ENCODE measurements around the gene SLC35B1.

The SLC35B1 gene

DNA sequence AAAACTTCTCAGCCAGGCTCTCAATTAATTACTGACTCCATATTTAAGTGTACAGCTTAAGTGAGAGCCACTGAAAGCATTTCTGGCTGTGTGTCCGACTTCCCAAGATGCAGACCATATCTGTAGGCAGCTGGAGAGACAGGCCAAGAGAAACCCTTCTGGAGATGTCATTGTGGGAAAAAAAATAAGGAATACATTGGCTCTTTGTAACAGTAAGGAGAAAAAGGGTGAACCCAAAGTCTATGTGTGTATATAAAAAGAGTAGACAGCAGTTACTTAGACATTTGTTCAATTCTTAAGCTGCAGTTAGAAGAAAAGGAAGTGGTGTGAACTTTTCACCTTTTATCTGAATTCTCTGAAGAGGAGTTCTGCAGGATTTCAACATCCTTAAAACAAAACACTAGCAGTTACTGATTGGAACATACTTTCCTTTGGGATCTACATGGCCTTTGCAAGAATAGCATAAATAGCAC, 34.4 kb upstream of the SLC35B1 start:
- TF ChIP-seq, protein P1, sequence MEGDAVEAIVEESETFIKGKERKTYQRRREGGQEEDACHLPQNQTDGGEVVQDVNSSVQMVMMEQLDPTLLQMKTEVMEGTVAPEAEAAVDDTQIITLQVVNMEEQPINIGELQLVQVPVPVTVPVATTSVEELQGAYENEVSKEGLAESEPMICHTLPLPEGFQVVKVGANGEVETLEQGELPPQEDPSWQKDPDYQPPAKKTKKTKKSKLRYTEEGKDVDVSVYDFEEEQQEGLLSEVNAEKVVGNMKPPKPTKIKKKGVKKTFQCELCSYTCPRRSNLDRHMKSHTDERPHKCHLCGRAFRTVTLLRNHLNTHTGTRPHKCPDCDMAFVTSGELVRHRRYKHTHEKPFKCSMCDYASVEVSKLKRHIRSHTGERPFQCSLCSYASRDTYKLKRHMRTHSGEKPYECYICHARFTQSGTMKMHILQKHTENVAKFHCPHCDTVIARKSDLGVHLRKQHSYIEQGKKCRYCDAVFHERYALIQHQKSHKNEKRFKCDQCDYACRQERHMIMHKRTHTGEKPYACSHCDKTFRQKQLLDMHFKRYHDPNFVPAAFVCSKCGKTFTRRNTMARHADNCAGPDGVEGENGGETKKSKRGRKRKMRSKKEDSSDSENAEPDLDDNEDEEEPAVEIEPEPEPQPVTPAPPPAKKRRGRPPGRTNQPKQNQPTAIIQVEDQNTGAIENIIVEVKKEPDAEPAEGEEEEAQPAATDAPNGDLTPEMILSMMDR (IDR thresholded peaks at IDR 0.05; ENCODE audit: low read depth, low read length, missing control alignments): no peak
- H3K4me3 ChIP-seq (replicated peaks; ENCODE audit: low read depth, low read length): no peak overlapping the region
- DNase-seq (ENCODE audit: extremely low read depth, low read depth): no peak

DNA sequence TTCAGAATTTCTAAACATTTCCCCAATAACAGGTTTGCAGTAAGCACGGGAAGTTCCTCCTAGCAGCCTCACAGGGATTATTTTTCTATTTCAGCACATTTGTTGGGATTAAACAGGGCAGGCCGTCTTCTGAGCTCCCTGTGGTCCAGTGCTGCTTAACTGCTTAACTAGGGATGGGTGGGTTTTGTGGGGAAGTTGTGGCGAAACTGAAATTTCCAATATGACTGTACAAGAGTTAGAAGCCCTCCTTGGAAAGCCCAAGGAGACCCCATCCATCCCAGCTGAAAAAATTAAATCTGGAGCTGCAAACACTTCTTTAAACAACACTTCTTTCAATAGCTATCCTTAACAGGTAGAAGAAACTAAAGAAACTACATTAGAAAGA, 33.9 kb upstream of the SLC35B1 start:
- no peak overlapping the region for H3K4me3 ChIP-seq (replicated peaks; ENCODE audit: low read depth, low read length)
- TF ChIP-seq, protein P1 (IDR thresholded peaks at IDR 0.05; ENCODE audit: low read depth, low read length, missing control alignments): no peak
- no peak for DNase-seq (ENCODE audit: extremely low read depth, low read depth)

DNA sequence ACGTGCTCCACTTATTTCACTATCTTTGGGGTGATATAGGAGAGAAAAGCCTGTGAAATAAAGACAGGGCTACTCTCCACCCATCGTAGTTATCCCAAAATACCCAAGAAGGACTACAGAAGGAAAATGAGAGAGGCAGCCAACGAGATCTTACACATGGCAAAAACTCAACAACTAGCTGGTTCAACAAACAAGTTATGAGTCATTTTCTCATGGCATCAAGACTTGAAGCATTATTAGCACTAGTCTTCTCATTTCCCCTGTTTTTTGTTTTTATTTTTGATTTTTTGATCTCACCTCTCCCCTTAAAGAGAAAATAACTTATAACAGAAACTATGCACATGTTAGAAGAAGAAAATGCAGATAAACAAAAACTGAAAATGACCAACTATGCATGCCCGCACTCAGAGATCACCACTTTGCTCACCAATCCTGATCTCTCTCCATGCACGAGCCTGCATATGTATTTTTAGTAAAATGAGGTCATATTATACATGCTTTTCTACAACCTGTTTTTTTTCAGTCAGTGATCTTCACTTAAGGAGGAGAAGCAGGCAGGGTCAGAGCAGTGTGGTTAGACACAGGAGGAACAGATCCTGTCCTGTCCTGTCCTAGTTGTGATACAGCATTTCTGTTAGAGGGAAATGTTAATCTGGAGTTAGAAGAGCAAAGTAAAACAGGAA, 33.4 kb upstream of the SLC35B1 start:
- TF ChIP-seq, protein P1 (IDR thresholded peaks at IDR 0.05; ENCODE audit: low read depth, low read length, missing control alignments): no peak
- no peak overlapping the region for H3K4me3 ChIP-seq (replicated peaks; ENCODE audit: low read depth, low read length)
- no peak for DNase-seq (ENCODE audit: extremely low read depth, low read depth)

DNA sequence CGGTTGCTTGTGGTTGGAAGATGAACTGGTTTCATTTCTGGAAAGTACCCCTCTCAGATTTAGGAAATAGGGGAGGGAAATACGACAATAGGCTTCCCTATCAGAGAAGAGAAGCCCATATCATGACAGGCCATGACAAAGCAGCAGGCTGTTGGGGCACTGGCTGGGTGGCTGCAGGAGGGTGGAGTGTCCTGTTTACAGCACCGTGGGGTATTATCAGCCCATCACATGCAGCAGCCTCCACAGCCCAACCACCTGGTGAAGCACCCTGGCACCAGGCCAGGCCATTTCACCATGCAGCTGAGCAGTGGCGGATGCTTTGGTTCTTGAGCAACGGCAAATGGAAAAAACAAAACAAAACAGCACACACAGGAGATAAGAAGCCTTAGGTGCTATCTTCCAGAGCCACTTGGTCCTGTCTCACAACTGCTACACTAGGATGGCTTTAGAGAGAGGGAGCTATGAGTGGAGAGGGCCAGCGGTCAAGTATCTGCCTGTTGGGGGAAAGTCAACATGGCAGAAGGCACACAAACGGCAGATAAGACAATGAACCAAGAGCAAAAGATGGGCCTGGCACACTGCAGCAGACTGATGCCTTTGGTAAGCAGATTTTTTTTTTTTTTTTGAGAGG, 32.0 kb upstream of the SLC35B1 start:
- no peak for DNase-seq (ENCODE audit: extremely low read depth, low read depth)
- TF ChIP-seq, protein P1 (IDR thresholded peaks at IDR 0.05; ENCODE audit: low read depth, low read length, missing control alignments): no peak
- no peak overlapping the region for H3K4me3 ChIP-seq (replicated peaks; ENCODE audit: low read depth, low read length)

DNA sequence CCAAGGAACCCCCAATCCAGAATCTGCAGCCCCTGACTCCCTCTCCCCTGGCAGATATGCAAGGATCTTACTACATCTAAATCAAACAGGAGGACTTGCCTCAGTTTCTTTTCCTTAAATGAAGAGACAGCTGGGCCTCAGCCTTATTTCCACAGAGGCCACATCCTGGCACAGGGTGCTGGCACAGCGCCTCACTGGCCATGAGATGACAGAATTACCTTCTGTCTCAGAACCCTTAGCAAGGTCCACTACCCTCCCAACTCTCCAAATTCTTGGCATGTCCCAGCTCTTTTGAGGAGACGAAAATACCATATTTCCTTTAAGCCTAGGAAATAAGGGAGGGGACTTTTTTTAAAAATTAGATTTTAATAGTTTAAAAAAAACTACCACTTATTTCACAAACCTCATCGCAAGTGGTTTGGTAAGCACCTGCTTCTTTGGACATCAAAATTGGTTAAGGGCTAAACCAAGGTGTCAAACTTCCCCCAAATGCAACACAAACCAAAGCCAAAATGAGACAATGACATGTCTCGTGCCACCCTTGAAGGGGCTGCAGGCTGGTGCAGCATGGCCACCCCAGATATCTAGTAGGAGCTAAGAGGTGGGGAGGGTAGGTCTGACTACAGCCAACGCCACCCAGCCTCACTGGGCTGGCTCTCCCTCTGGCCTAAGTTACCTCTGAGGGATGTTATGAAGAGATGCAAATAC, 30.8 kb upstream of the SLC35B1 start:
- H3K4me3 ChIP-seq (replicated peaks; ENCODE audit: low read depth, low read length): no peak overlapping the region

More for the DNA sequence above, 30.8 kb upstream of the SLC35B1 start:
- TF ChIP-seq, protein P1 (IDR thresholded peaks at IDR 0.05; ENCODE audit: low read depth, low read length, missing control alignments): no peak
- DNase-seq (ENCODE audit: extremely low read depth, low read depth): no peak

Data from HFF-Myc (cell line).